HS-5 (cell line): ENCODE data around the gene FILIP1.
"Not testable (repeated sequence)": the region's sequence is repeated elsewhere in the genome, so short reads cannot be mapped to it uniquely, and the experiment has no call there.

Experiments used
- DNase-seq: peaks from one replicate; pipeline ENCODE4 v3.0.0-alpha.2; 2012; ENCODE audit warnings: low read depth

FILIP1 gene

GRCh38 chr6:75450903-75451302 lies 42.7 kb downstream of the FILIP1 start:
- no peak for DNase-seq

- DNase-seq: peak; percentile 39
Observed at GRCh38 chr6:75449630-75450206, 43.9 kb downstream of the FILIP1 start.

GRCh38 chr6:75446241-75446880 lies 47.2 kb downstream of the FILIP1 start:
- DNase-seq: no peak

- DNase-seq: no peak
Observed at GRCh38 chr6:75445738-75446137, 47.9 kb downstream of the FILIP1 start.

- DNase-seq: no peak
Observed at GRCh38 chr6:75444899-75445298, 48.7 kb downstream of the FILIP1 start.

GRCh38 chr6:75441883-75442282 lies 51.7 kb downstream of the FILIP1 start:
- DNase-seq: not testable (repeated sequence)

GRCh38 chr6:75441479-75441878 lies 52.1 kb downstream of the FILIP1 start:
- not testable (repeated sequence) for DNase-seq

GRCh38 chr6:75438442-75439116 lies 55.0 kb downstream of the FILIP1 start:
- DNase-seq: no peak

GRCh38 chr6:75438013-75438431 lies 55.6 kb downstream of the FILIP1 start:
- DNase-seq: no peak

- DNase-seq: peak; percentile 48
Observed at GRCh38 chr6:75437421-75437891, 56.1 kb downstream of the FILIP1 start.

GRCh38 chr6:75436869-75437268 lies 56.7 kb downstream of the FILIP1 start:
- no peak for DNase-seq

GRCh38 chr6:75432809-75433208 lies 60.8 kb downstream of the FILIP1 start:
- not testable (repeated sequence) for DNase-seq

GRCh38 chr6:75431379-75431778 lies 62.2 kb downstream of the FILIP1 start:
- DNase-seq: no peak

- DNase-seq: no peak
Observed at GRCh38 chr6:75430631-75431325, 62.8 kb downstream of the FILIP1 start.

- DNase-seq: no peak
Observed at GRCh38 chr6:75429061-75429703, 64.4 kb downstream of the FILIP1 start.

GRCh38 chr6:75428204-75428603 lies 65.4 kb downstream of the FILIP1 start:
- no peak for DNase-seq

GRCh38 chr6:75427329-75427728 lies 66.3 kb downstream of the FILIP1 start:
- no peak for DNase-seq

- DNase-seq: no peak
Observed at GRCh38 chr6:75424618-75425548, 68.7 kb downstream of the FILIP1 start.

- no peak for DNase-seq
Observed at GRCh38 chr6:75423386-75423785, 70.2 kb downstream of the FILIP1 start.

GRCh38 chr6:75422024-75422639 lies 71.5 kb downstream of the FILIP1 start:
- no peak for DNase-seq
